K562 (cell line): ENCODE data around the gene CD164L2. TPM values are rescaled to one million over a fixed set of nuclear protein-coding genes. Genes with fewer than 3 reads are reported as not detected.
A peak's percentile ranks its signal among the peaks of the same experiment; 100 is the strongest.

Experiments
- ATF2 ChIP-seq: sonication (generic); formaldehyde crosslinking; IDR thresholded peaks from 2 replicates; pipeline ENCODE4 v1.8.1; 2022; ENCODE audit warnings: missing genetic modification reagents
- CCNT2 ChIP-seq: IDR thresholded peaks from 2 replicates; pipeline ENCODE4 v1.6.1; 2011; ENCODE audit warnings: borderline replicate concordance, low read depth, mild to moderate bottlenecking, moderate library complexity, mixed read lengths, low read length; ENCODE audit not compliant: insufficient read length; ENCODE audit errors: extremely low read depth
- DEAF1 ChIP-seq: fragments of 450-650 bp; formaldehyde crosslinking; IDR thresholded peaks from 2 replicates; pipeline ENCODE4 v1.4.0; 2020; ENCODE audit warnings: mild to moderate bottlenecking, moderate library complexity
- DLX4 ChIP-seq: fragments of 250-450 bp; sonication (Bioruptor Pico); IDR thresholded peaks from 2 replicates; pipeline ENCODE4 v1.6.1; 2021; ENCODE audit warnings: mild to moderate bottlenecking
- HSF4 ChIP-seq: fragments of 250-450 bp; sonication (Bioruptor Pico); IDR thresholded peaks from 2 replicates; pipeline ENCODE4 v2.1.2; 2022; ENCODE audit warnings: mild to moderate bottlenecking, moderate library complexity, borderline replicate concordance
- IRF1 ChIP-seq: sonication (generic); formaldehyde crosslinking; IDR thresholded peaks from 2 replicates; pipeline ENCODE4 v1.8.0; 2022; ENCODE audit warnings: missing genetic modification reagents, mild to moderate bottlenecking, borderline replicate concordance
- NFE2 ChIP-seq: IDR thresholded peaks from 2 replicates; pipeline ENCODE4 v1.6.1; 2014; ENCODE audit warnings: antibody characterized with exemption, low read depth
- NR2F6 ChIP-seq: fragments of 450-650 bp; formaldehyde crosslinking; IDR thresholded peaks from 2 replicates; pipeline ENCODE4 v1.4.0; 2020; ENCODE audit warnings: mild to moderate bottlenecking
- NRF1 ChIP-seq, 2 experiments: fragments of 450-650 bp; IDR thresholded peaks in 1 of 2; conservative IDR thresholded peaks in 1 of 2; 2 replicates each; pipeline ENCODE4 v1.6.1; 2014; ENCODE audit warnings: mild to moderate bottlenecking in 2 of 2
- POLR2G ChIP-seq: fragments of 200-400 bp; formaldehyde crosslinking; IDR thresholded peaks from 2 replicates; pipeline ENCODE4 v1.6.1; 2017; ENCODE audit warnings: low read depth, mild to moderate bottlenecking, antibody characterized with exemption, low read length, moderate library complexity
- PYGO2 ChIP-seq: fragments of 450-650 bp; IDR thresholded peaks from 2 replicates; pipeline ENCODE4 v1.6.1; 2016; ENCODE audit warnings: mild to moderate bottlenecking, missing genetic modification characterization, moderate library complexity, missing compliant biosample characterization
- SMARCE1 ChIP-seq: fragments of 450-650 bp; IDR thresholded peaks from 2 replicates; pipeline ENCODE4 v1.7.1; 2016; ENCODE audit warnings: mild to moderate bottlenecking
- THRA ChIP-seq: fragments of 450-650 bp; IDR thresholded peaks from 2 replicates; pipeline ENCODE4 v1.6.1; 2017; ENCODE audit warnings: mild to moderate bottlenecking, moderate library complexity
- ZBTB1 ChIP-seq: sonication (generic); formaldehyde crosslinking; IDR thresholded peaks from 2 replicates; pipeline ENCODE4 v1.8.1; 2023; ENCODE audit warnings: missing genetic modification reagents, low read depth, mild to moderate bottlenecking, borderline replicate concordance
- ZBTB33 ChIP-seq: sonication (generic); formaldehyde crosslinking; IDR thresholded peaks from 2 replicates; pipeline ENCODE4 v1.8.1; 2023; ENCODE audit warnings: mild to moderate bottlenecking, missing genetic modification reagents
- ZFP30 ChIP-seq: fragments of 250-450 bp; sonication (Bioruptor Pico); IDR thresholded peaks from 2 replicates; pipeline ENCODE4 v1.8.0; 2022; ENCODE audit warnings: moderate library complexity, mild to moderate bottlenecking, inconsistent platforms, borderline replicate concordance
- ZFP36 ChIP-seq: fragments of 150-350 bp; IDR thresholded peaks from 2 replicates; pipeline ENCODE4 v1.6.1; 2018; ENCODE audit warnings: low read length, low read depth; ENCODE audit not compliant: partially characterized antibody
- ZNF274 ChIP-seq: IDR thresholded peaks from 2 replicates; pipeline ENCODE4 v1.6.1; 2011; ENCODE audit warnings: low read depth, mild to moderate bottlenecking, low read length, moderate library complexity, borderline replicate concordance
- ZNF561 ChIP-seq: fragments of 450-650 bp; formaldehyde crosslinking; conservative IDR thresholded peaks from 2 replicates; pipeline ENCODE4 v1.4.0; 2020; ENCODE audit warnings: mild to moderate bottlenecking, moderate library complexity
- ZNF830 ChIP-seq: fragments of 250-450 bp; sonication (Bioruptor Pico); IDR thresholded peaks from 2 replicates; pipeline ENCODE4 v1.5.0; 2021; ENCODE audit warnings: mild to moderate bottlenecking
- polyA plus RNA-seq, 8 experiments: library from polyadenylated mRNA; depleted of rRNA in 4 of 8; stranded (reverse) in 5 of 8; unstranded in 3 of 8; fragments of >200 nt; fragmentation: Nextera tagmentation in 2 of 8; fragmentation: Illumina TruSeq in 1 of 8; extraction: Ambion mirVana in 2 of 8; extraction: Trizol in 1 of 8; gene quantifications; 2 replicates each; pipeline versions ENCODE4 v1.2.1 to v1.2.3, GENCODE V29; 2011 to 2014; ENCODE audit warnings: inconsistent platforms in 1 of 8, missing spikeins in 1 of 8
- total RNA-seq, 7 experiments: library from RNA; depleted of rRNA in 6 of 7; stranded (reverse); fragments of >200 nt in 6 of 7; fragmentation: Illumina TruSeq in 2 of 7; extraction: Trizol in 2 of 7; gene quantifications; 2 replicates each; pipeline versions ENCODE4 v1.2.1 to v1.2.3, GENCODE V29; 2011 to 2021; ENCODE audit warnings: low replicate concordance in 1 of 7

CD164L2 gene
- total and polyA plus RNA-seq, 9 of the 15 experiments (the other 6 are each of a cell fraction or from before 2014, with no cell fraction given), result 0.08 to 0.92 (median 0.38) TPM; not detected in 1

GRCh38 chr1:27428316-27429028, 45.3 kb upstream of the CD164L2 start (continued):
- TF ChIP-seq ZFP30, result no peak
- no peak for TF ChIP-seq DLX4 (CRISPR knock-in tag)
- peak; percentile 21 to 32; a peak in 3 of 4 replicates for TF ChIP-seq NRF1 (conservative IDR thresholded peaks at IDR 0.05 in 1 of 2, IDR thresholded peaks at IDR 0.05 in 1 of 2)
- no peak for TF ChIP-seq CCNT2
- TF ChIP-seq NR2F6 (CRISPR knock-in tag), result no peak
- no peak for TF ChIP-seq PYGO2
- no peak for TF ChIP-seq ZBTB1 (CRISPR knock-in tag)
- no peak for TF ChIP-seq ZNF274
- peak; percentile 4 for TF ChIP-seq ZFP36
- TF ChIP-seq THRA, result no peak
- TF ChIP-seq POLR2G, result no peak
- TF ChIP-seq IRF1, result no peak
- TF ChIP-seq ZBTB33 (CRISPR knock-in tag), result peak; percentile 40; the same call in 1 of the 2 replicates
- TF ChIP-seq ATF2 (CRISPR knock-in tag), result no peak
- TF ChIP-seq SMARCE1, result peak; percentile 86
- peak; percentile 100 for TF ChIP-seq NFE2
- no peak for TF ChIP-seq ZNF830 (CRISPR knock-in tag)
- TF ChIP-seq DEAF1 (CRISPR knock-in tag), result no peak
- TF ChIP-seq HSF4, result no peak
- TF ChIP-seq ZNF561 (CRISPR knock-in tag), result no peak
